ENCODE results near the gene CCDC102A.
"Not testable (repeated sequence)": the region's sequence is repeated elsewhere in the genome, so short reads cannot be mapped to it uniquely, and the experiment has no call there.

The CCDC102A gene

GRCh38 chr16:57564571-57565270 is 28.4 kb upstream of the CCDC102A start:
- DNase-seq: no peak

DNA sequence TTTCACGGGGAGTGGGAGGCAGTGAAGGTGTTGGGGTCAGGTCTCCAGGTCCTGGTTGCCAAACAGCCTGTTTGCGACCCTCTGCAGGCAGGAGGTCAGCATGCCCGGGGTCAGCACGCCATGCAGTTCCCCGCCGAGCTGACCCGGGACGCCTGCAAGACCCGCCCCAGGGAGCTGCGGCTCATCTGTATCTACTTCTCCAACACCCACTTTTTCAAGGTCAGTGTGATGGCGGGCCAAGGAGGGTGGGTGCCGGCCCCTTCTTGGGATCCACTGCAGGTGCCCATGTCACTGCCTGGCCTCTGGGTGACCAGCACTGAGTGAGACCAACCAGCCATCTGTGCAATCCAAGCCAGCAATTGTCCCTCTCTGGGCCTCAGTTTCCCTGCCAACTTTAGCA is 27.4 kb upstream of the CCDC102A start:
- no peak for DNase-seq

GRCh38 chr16:57563487-57563750 is 27.0 kb upstream of the CCDC102A start:
- no peak for DNase-seq

GRCh38 chr16:57562669-57563486 is 26.5 kb upstream of the CCDC102A start:
- no peak for DNase-seq

- no peak for DNase-seq
These were observed 25.7 kb upstream of the CCDC102A start for GRCh38 chr16:57562066-57562465.

- no peak for DNase-seq
These were observed 22.9 kb upstream of the CCDC102A start for GRCh38 chr16:57559072-57559790.

DNA sequence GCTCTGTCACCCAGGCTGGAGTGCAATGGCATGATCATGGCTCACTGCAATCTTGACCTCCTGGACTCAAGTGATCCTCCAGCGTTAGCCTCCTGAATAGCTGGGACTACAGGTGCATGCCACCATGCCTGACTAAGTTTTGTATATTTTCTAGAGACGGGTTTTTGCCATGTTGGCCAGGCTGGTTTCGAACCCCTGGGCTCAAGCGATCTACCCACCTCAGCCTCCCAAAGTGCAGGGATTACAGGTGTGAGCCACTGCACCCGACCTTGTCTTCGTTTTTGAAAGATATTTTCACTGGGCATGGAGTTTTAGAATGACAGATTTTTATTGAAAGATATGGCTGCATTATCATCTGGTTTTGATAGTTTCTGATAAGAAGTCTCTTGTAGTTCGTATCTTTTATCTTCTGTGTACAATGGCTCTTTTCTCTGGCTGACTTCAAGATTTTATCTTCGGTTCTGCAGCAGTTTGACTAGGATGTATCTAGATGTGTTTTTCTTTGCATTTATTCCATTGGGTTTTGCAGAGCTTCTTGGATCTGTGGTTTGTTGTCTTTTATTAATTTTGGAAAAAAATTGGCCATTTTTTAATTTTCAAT is 20.7 kb upstream of the CCDC102A start:
- DNase-seq: no peak

DNA sequence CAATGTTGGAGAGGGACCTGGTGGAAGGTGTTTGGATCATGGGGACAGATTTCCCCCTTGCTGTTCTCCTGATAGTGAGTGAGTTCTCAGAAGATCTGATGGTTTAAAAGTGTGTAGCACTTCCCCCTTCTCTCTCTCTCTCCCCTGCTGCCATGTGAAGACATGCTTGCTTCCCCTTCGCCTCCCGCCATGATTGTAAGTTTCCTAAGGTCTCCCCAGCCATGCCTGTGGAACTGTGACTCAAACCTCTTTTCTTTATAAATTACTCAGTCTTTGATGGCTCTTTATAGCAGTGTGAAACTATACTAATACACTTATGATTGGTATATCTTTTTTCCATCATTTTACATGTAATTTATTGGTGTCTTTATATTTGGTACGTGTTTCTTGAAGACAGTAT is 19.5 kb upstream of the CCDC102A start:
- DNase-seq: no peak

DNA sequence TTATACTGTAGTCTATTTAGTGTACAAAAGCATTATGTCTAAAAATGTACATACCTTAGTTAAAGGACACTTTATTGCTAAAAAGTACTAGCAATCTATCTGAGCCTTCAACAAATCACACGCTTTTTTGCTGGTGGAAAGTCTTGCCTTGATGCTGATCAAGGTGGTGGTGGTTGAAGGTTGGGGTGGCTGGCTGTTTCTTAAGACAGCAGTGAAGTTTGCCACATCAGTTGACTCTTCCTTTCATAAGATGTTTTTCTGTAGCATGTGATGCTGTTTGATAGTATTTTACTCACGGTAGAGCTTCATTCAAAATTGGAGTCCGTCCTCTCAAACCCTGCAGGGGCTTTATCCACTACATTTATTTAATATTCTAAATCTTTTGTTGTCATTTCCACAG is 14.7 kb upstream of the CCDC102A start:
- DNase-seq: no peak

- DNase-seq: no peak
These were observed 13.4 kb upstream of the CCDC102A start for GRCh38 chr16:57549730-57550129.

DNA sequence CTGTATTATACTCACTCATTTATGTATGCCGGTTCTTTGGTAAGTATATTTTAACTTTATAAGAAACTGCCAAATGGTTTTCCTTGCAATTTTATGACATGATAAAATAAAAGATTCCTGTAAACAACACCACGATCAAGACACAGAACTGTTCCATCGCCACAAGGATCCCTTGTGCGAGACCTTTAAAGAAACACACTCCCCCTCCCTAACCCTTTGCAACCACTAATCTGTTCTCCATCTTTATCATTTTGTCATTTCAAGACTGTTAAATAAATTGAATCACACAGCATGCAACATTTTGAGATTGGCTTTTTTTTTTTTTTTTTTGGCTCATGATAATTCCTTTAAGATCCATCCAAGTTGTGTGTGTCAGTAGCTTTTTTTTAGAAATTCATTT is 12.0 kb upstream of the CCDC102A start:
- DNase-seq: no peak

- DNase-seq: not testable (repeated sequence)
These were observed 11.2 kb upstream of the CCDC102A start for GRCh38 chr16:57547524-57547923.

- no peak for DNase-seq
These were observed 7.8 kb upstream of the CCDC102A start for GRCh38 chr16:57544124-57544653.

GRCh38 chr16:57541754-57542435 is 5.5 kb upstream of the CCDC102A start:
- DNase-seq: no peak

- no peak for DNase-seq
These were observed 4.8 kb upstream of the CCDC102A start for GRCh38 chr16:57540906-57541753.

DNA sequence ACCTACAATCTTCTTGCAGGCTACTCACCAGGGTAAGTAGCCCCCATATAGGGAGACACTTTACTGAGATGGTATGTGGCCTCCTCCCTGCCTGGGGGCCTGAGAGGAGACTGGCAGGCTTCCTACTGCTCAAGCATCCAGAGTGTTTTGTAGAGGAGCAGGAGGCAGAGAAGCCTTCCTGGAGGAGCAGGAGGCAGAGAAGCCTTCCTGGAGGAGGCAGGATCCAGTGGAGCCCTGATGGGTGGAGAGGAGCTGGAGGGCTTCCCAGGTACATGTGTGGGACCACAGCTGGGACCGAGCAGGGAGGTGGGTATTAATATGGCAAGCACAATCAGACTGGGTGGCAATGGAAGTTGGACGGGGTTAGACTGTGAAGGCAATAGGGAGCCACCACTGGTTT is 4.0 kb upstream of the CCDC102A start:
- DNase-seq: no peak

- no peak for DNase-seq
These were observed 2.9 kb upstream of the CCDC102A start for GRCh38 chr16:57539072-57539796.

DNA sequence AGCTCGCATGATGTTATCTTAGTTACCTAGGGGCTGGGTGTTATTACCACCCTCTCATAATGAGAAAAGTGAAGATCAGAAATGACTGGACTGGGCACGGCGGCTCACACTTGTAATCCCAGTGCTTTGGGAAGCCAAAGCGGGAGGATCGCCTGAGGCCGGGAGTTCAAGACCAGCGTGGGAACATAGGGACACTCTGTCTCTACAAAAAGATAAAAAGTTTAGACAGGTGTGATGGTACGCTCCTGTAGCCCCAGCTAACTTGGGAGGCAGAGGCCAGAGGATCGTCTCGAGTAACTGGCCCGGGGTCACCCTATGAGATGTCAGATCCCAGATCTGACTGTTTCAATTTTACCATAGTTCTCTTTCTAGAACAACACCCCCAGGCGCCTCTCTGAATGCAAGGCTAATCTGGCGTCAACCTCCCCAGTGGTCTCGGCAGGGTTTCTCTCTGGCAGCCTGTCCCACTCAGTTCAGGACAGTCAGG is 1.9 kb upstream of the CCDC102A start:
- DNase-seq: no peak

DNA sequence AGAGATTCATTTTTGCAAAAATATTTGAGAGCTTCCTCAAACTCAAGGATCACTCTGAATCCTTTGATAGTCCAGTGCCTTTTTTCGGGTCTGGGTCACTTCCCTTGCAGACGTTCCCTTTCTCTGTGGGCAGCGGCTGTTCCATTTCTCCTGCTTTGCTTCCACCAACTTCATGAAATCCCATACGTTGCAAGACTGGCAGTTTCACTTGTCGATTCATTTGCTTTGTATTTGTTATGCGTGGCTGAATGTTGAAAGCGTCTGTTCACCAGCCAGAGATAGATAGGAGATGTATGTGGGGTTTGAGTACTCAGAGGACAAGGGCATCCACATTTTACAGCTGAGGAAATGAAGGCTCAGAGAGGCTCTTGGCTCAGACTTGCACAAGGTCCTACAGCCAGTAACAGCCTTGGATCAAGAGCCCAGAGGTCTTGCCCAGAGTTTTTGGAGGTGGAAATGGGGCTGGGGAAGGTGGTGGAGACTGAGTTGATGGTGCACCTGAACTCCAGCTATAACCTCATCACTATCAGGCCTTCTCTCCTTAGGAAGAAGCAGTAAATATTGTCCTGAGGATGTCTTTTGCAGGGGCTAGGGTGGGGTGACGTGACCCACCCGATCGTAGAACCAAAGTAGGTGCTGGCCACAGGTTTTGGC is 1.3 kb upstream of the CCDC102A start:
- DNase-seq: no peak

DNA sequence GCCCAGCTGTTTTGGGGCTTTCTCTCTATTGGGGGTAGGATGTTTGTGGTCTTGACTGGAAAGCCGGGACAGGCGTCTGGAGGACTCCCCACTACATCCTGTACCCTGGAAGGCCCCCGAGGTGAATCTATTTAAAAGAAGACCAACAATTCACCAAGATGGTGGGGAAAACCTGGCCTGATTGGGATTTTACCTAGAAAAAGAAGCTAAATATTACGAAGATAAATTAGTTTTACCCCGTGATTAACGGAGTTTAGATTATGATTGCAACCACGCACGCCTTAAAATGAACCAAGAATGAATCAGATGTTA is 779 bp upstream of the CCDC102A start:
- no peak for DNase-seq
